Activated CD4-positive, alpha-beta memory T cell treated with anti-CD3 and anti-CD28 coated beads for 36 hours (primary cell): ENCODE measurements around the gene GTF2H4. TPM values are rescaled to one million over a fixed set of nuclear protein-coding genes. Genes with fewer than 3 reads are reported as not detected.
"Not testable (repeated sequence)": the region's sequence is repeated elsewhere in the genome, so short reads cannot be mapped to it uniquely, and the experiment has no call there.

Experiments used
- CTCF ChIA-PET: fragments of 350-600 bp; sonication (Branson Sonifier 250); formaldehyde crosslinking; loops from one replicate; lab custom pipeline; 2021; ENCODE audit warnings: antibody characterized with exemption, inconsistent platforms; lab: Charles Lee
- POLR2A ChIA-PET: fragments of 350-600 bp; sonication (Branson Sonifier 250); formaldehyde crosslinking; loops from one replicate; lab custom pipeline; 2021; ENCODE audit warnings: antibody characterized with exemption; lab: Charles Lee
- DNase-seq: peaks from one replicate; pipeline ENCODE4 v3.0.0-alpha.2; 2020
- H3K27ac Mint-ChIP-seq: one replicate; pipeline ENCODE4 v1.8.0; 2021; ENCODE audit warnings: mixed read lengths
- H3K27me3 Mint-ChIP-seq: one replicate; pipeline ENCODE4 v1.8.0; 2021; ENCODE audit warnings: mixed read lengths
- H3K36me3 Mint-ChIP-seq: one replicate; pipeline ENCODE4 v1.8.0; 2021; ENCODE audit warnings: mixed read lengths
- H3K4me1 Mint-ChIP-seq: one replicate; pipeline ENCODE4 v1.8.0; 2021; ENCODE audit warnings: low read depth, mixed read lengths
- H3K4me3 Mint-ChIP-seq: one replicate; pipeline ENCODE4 v1.8.0; 2021; ENCODE audit warnings: mild to moderate bottlenecking, mixed read lengths
- H3K9me3 Mint-ChIP-seq: one replicate; pipeline ENCODE4 v1.8.0; 2021; ENCODE audit warnings: mixed read lengths
- intact Hi-C: fragments of 100-400 bp; cut with micrococcal nuclease; formaldehyde crosslinking; loops from one replicate; pipeline ENCODE4 v1.15.1; 2023
- total RNA-seq, 2 experiments: library from RNA; stranded (reverse); gene quantifications; one replicate each; pipeline ENCODE4 v1.2.3, GENCODE V29; 2021

GTF2H4 gene
- 10 to 100 TPM; 35.2 to 39.2 TPM for total RNA-seq

DNA sequence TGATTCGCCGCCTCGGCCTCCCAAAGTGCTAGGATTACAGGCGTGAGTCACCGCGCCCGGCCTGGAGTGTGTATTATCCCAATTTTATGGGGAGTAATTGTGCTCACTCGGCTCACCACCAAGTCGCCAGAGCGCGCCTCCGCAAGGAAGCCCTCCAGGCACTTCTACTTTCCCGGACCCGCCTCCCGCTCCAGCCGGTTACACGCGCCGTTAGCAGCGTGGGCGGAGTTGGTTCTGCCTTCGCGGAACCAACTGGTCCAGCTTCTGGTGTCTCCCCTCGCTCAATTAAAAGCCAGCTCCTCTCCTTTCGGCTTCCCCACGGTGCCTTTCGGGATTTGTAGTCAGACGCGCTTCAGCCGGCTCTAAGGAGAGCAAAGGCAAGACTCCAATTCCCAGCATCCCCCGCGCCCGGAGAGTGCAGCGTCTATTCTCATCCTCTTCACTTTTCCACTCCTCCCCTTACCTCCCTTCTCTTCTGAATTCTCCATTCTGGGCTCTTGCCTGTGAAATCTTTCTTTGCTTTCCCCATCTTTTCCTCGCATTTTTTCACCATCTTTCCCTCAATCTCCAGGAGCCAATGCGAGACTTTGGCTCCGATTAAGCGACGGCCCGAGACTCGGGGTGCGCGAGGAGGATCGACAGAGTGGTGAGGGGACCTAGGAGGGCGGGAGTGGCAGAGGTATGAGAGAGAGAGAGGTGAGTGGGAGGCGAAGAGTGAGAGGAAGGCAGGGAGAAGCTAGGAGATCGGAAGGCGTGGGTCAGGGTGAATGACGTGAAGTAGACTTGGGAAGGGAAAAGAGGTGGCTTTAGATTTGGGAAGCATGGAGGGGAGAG is at the start of gene GTF2H4:
GTF2H4 (plus strand) TSS at position 450 of the 834 bp plus-strand sequence.
- H3K27ac Mint-ChIP-seq: peak within 1 kb of the TSS; percentile 77
- POLR2A ChIA-PET: interaction anchor here (0.6 to 1.0 kb wide), 2 partner anchors 47 to 67 kb away, joined by 3 read pairs; no protein-coding TSS in a partner anchor
- intact Hi-C loops: no loop called here
- peaks cover 4% of the 10 kb centered on the region for H3K36me3 Mint-ChIP-seq
- CTCF ChIA-PET: interaction anchor here (0.6 to 3.2 kb wide), 6 partner anchors 79 to 179 kb away, joined by 3 to 37 read pairs (median 4); no protein-coding TSS in a partner anchor
- H3K9me3 Mint-ChIP-seq: no peaks in the 10 kb centered on the region
- no peaks in the 10 kb centered on the region for H3K27me3 Mint-ChIP-seq
- peak within 1 kb of the TSS; percentile 95 for H3K4me3 Mint-ChIP-seq
- peaks cover 16% of the 10 kb centered on the region for H3K4me1 Mint-ChIP-seq
- peak; percentile 97 for DNase-seq

DNA sequence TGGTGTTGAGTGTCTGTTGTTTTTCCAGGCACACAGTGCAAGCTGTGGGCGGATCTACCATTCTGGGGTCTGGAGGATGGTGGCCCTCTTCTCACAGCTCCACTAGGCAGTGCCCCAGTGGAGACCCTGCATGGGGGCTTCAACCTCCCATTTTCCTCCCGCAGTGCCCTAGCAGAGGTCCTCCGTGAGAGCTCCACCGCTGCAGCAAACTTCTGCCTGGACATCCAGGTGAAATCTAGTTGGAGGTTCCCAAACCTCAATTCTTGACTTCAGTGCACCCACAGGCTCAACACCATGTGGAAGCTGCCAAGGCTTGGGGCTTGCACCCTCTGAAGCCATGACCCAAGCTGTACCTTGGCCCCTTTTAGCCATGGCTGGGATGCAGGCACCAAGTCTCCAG is 48.3 kb upstream of the GTF2H4 start:
- CTCF ChIA-PET: interaction anchor here (0.9 kb wide), 1 partner anchor 31 kb away, joined by 4 read pairs; no protein-coding TSS in a partner anchor
- POLR2A ChIA-PET, H3K27me3 Mint-ChIP-seq, H3K4me3 Mint-ChIP-seq, H3K27ac Mint-ChIP-seq, H3K4me1 Mint-ChIP-seq, intact Hi-C loops, DNase-seq, H3K36me3 Mint-ChIP-seq: not testable (repeated sequence)
- peaks cover 22% of the 10 kb centered on the region for H3K9me3 Mint-ChIP-seq

DNA sequence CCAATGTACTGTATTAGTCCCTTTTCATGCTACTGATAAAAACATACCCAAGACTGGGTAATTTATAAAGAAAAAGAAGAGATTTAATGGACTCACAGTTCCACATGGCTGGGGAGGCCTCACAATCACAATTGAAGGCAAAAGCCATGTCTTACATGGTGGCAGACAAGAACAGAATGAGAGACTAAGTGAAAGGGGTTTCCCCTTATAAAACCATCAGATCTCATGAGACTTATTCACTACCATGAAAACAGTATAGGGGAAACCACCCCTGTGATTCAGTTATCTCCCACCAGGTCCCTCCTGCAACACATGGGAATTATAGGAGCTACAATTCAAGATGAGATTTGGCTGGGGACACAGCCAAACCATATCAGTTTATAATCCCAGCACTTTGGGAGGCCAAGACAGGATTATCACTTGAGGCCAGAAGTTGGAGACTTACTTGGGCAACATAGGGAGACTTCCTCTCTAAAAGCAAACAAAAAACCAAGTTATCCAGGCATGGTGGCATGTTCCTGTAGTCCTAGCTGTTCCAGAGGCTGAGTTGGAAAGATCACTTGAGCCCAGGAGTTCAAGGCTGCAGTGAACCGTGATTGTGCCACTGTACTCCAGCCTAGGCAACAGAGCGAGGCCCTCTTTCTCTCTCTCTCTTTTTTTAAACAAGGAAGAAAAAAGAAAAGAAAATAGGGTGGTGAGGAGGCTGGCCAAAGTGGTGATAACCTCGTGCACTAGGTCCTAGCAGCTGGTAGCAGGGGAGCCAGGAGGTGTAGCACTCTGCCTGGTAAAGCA is 46.6 kb upstream of the GTF2H4 start:
- DNase-seq: no peak
- Mint-ChIP-seq H3K36me3 (peaks cover 6% of the 10 kb centered on the region), H3K4me1 (peaks cover 2% of the 10 kb centered on the region), H3K9me3 (peaks cover 22% of the 10 kb centered on the region), H3K4me3 (no peak overlapping the region), H3K27me3 (no peaks in the 10 kb centered on the region), H3K27ac (no peak overlapping the region)
- intact Hi-C loops: no loop called here
- CTCF ChIA-PET: interaction anchor here (1.0 to 1.2 kb wide), 3 partner anchors 31 to 218 kb away, joined by 3 read pairs; partner anchors contain the start of gene VARS2
- POLR2A ChIA-PET: no interaction called here

DNA sequence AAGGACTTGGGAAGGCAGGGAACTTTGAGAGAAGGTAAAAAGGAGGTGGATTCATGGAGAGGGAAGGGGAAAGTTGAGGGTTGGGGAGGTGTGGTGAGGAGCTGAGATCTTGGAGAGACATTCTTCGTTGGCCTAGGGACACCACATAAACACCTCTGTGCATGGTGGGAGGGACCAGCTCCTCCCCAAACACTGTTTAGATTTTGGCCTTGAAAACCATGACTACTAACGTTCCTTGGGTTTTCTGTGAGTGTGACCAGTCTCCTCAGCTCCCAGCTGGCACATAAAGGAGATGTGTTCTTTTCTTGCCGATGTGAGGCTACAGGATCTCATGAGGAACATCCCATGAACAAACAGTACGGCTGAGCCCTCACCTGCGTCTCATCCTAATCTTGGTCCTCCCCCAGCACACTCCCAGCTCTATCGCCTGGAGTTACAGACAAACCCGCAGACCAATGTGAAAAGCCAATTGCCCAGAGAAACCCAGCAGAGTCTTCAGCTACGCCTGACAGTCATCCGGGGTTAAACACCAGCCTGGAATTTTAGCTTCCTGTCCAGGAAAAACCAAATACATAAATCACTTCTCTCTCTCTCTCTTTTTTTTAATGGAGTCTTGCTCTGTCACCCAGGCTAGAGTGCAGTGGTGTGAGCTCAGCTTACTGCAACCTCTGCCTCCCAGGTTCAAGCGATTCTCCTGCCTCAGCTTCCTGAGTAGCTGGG is 45.7 kb upstream of the GTF2H4 start:
- Mint-ChIP-seq H3K9me3 (peaks cover 22% of the 10 kb centered on the region), H3K36me3 (peaks cover 6% of the 10 kb centered on the region), H3K4me3 (no peak overlapping the region), H3K27ac (no peak overlapping the region), H3K27me3 (no peaks in the 10 kb centered on the region), H3K4me1 (peaks cover 2% of the 10 kb centered on the region)
- no peak for DNase-seq
- ChIA-PET POLR2A (interaction anchor here (0.7 kb wide), 1 partner anchor 18 kb away, joined by 3 read pairs; no protein-coding TSS in a partner anchor), CTCF (interaction anchor here (1.2 kb wide), 2 partner anchors 32 to 217 kb away, joined by 3 read pairs; no protein-coding TSS in a partner anchor)
- intact Hi-C loops: no loop called here

DNA sequence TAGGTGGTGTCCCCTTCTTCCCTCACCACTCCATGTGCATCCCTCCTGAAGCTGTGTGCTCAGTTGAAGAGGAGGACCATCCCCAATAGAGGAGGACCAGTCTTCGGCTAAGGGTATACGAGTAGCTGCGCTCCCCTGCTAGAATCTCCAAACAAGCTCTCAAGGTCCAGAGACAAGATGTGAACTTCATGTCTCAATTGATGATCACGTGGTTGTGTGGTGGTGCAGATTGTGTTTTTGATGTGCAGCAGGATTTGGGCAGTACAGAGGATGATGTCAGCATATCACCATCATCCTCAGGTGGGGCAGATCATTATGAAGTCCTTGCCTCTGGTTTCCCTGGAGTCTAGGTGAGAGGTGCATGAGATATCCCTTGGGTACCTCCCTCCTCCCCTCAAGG is 43.7 kb upstream of the GTF2H4 start:
- Mint-ChIP-seq H3K36me3 (peaks cover 11% of the 10 kb centered on the region), H3K27me3 (no peaks in the 10 kb centered on the region), H3K27ac (no peak overlapping the region), H3K4me1 (peaks cover 2% of the 10 kb centered on the region), H3K9me3 (peaks cover 25% of the 10 kb centered on the region), H3K4me3 (no peak overlapping the region)
- ChIA-PET POLR2A (no interaction called here), CTCF (no interaction called here)
- no peak for DNase-seq
- intact Hi-C loops: no loop called here

DNA sequence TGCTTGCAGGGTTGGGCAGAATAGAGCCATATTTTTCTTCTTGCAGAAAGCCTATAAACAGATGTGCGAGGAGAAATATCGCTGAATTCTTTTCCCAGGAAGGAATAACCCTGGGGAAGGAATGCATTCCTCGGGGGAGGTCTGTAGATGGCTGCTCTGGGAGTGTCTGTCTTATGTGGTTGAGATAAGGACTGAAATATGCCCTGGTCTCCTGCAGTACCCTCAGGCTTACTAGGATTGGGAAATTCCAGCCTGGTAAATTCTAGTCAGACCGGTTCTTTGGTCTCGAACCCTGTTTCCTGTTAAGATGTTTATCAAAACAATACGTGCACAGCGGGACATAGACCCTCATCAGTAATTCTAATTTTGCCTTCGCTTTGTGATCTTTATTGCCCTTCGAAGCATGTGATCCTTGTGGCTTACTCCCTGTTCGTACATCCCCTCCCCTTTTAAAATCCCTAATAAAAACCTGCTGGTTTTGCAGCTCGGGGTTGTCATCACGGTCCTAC is 38.7 kb upstream of the GTF2H4 start:
- H3K4me1 Mint-ChIP-seq: peaks cover 15% of the 10 kb centered on the region
- peaks cover 16% of the 10 kb centered on the region for H3K36me3 Mint-ChIP-seq
- POLR2A ChIA-PET, intact Hi-C loops, H3K27me3 Mint-ChIP-seq, H3K27ac Mint-ChIP-seq, DNase-seq, H3K4me3 Mint-ChIP-seq: not testable (repeated sequence)
- peaks cover 24% of the 10 kb centered on the region for H3K9me3 Mint-ChIP-seq
- CTCF ChIA-PET: interaction anchor here (1.0 to 1.1 kb wide), 2 partner anchors 47 to 218 kb away, joined by 3 to 5 read pairs; no protein-coding TSS in a partner anchor

DNA sequence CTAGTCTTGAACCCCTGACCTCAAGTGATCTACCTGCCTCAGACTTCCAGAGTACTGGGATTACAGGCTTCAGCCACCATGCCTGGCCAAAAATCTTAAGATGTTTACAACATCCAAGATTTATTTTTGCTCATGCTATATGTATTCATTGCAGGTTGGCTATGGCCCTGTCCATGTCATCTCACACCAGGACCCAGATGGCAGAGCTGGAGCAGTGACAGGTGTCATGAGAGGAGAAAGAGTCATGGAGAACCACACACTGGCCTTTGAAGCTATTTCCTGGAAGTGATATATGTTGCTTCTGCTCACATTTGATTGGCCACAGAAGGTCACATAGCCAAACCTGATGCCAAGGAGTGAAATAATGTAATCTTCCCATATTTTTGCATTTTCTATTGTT is 37.5 kb upstream of the GTF2H4 start:
- intact Hi-C loops: no loop called here

DNA sequence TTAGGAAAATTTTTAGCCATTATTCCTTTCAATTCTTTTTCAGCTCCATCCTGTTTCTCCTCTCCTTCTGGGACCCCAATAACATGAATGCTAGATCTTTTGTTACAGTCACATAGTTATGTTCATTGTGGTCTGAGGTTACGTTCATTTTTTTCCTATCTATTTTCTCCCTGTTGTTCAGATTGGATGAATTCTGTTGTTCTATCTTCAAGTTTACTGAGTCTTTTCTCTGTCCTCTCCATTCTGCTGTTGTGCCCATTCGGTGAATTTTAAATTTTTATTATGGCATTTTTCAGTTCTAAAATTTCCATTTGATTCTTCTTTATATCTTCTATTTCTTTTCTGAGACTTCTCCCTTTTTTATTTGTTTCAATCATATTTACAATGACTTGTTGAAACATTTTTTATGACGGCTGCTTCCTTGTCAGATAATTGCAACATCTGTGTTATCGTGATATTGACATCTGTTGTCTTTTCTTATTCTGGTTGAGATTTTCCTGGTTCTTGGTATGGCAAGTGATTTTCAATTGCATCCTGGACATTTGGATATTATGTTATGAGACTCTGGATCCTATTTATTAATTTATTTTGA is 36.3 kb upstream of the GTF2H4 start:
- peaks cover 24% of the 10 kb centered on the region for H3K9me3 Mint-ChIP-seq
- ChIA-PET POLR2A (no interaction called here), CTCF (no interaction called here)
- intact Hi-C loops: no loop called here
- H3K27ac Mint-ChIP-seq: no peak overlapping the region
- H3K36me3 Mint-ChIP-seq: peaks cover 16% of the 10 kb centered on the region
- H3K4me3 Mint-ChIP-seq: no peak overlapping the region
- no peak for DNase-seq
- no peaks in the 10 kb centered on the region for H3K27me3 Mint-ChIP-seq
- H3K4me1 Mint-ChIP-seq: peaks cover 22% of the 10 kb centered on the region

More for the DNA sequence above, 37.5 kb upstream of the GTF2H4 start:
- Mint-ChIP-seq H3K9me3 (peaks cover 24% of the 10 kb centered on the region), H3K36me3 (peaks cover 16% of the 10 kb centered on the region), H3K27me3 (no peaks in the 10 kb centered on the region), H3K4me3 (no peak overlapping the region), H3K4me1 (peaks cover 15% of the 10 kb centered on the region), H3K27ac (peak overlapping the region; percentile 42)
- ChIA-PET POLR2A (interaction anchor here (0.6 kb wide), 1 partner anchor 244 kb away, joined by 5 read pairs; no protein-coding TSS in a partner anchor), CTCF (no interaction called here)
- DNase-seq: no peak

DNA sequence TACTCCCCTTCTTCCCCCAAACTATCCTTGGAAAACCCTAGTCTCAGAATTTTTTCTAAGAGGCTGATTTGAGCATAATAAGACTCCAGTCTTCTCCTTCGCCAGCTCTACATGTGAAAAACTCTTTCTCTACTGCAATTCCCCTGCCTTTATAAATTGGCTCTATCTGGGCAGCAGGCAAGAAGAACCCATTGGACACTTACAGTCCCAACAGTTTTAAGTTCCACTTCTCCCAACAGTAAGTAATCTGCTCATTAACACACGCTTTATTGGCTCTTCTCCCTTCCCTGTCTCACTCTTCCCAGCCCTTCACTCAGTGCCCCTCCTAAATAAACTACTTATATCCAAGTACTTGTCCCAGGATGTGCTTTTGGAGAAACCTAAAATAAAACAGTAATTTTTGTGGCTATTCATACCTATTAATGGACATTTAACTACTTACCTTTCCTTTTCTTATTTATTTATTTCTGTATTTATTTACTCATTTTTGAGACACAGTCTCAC is 34.8 kb upstream of the GTF2H4 start:
- ChIA-PET CTCF (no interaction called here), POLR2A (interaction anchor here (0.6 to 1.7 kb wide), 2 partner anchors 53 to 191 kb away, joined by 3 read pairs; no protein-coding TSS in a partner anchor)
- Mint-ChIP-seq H3K27ac (no peak overlapping the region), H3K4me1 (peaks cover 32% of the 10 kb centered on the region), H3K9me3 (peaks cover 24% of the 10 kb centered on the region), H3K4me3 (no peak overlapping the region), H3K27me3 (no peaks in the 10 kb centered on the region), H3K36me3 (peaks cover 16% of the 10 kb centered on the region)
- intact Hi-C loops: no loop called here
- DNase-seq: no peak

DNA sequence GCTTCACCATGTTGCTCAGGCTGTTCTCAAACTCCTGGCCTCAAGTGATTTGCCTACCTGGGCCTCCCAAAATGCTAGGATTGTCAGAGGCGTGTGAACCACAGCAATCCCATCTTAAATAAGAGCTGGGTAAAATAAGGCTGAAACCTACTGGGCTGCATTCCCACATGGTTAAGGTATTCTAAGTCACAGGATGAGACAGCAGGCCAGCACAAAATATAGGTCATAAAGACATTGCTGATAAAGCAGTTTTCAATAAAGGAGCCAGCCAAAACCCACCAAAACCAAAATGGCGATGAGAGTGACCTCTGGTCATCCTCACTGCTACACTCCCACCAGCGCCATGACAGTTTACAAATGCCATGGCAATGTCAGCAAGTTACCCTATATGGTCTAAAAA is 34.2 kb upstream of the GTF2H4 start:
- DNase-seq, H3K27ac Mint-ChIP-seq, intact Hi-C loops, CTCF ChIA-PET, H3K27me3 Mint-ChIP-seq, H3K4me3 Mint-ChIP-seq: not testable (repeated sequence)
- POLR2A ChIA-PET: interaction anchor here (1.7 kb wide), 1 partner anchor 54 kb away, joined by 3 read pairs; no protein-coding TSS in a partner anchor
- peaks cover 35% of the 10 kb centered on the region for H3K4me1 Mint-ChIP-seq
- H3K36me3 Mint-ChIP-seq: peaks cover 16% of the 10 kb centered on the region
- peaks cover 21% of the 10 kb centered on the region for H3K9me3 Mint-ChIP-seq
